Mononuclear cell (primary cell): Measurements from ENCODE around the gene NPAS2. TPM values are rescaled to one million over a fixed set of nuclear protein-coding genes. Genes with fewer than 3 reads are reported as not detected.

Experiments used
- H3K27me3 ChIP-seq: 2 replicates; pipeline ENCODE4 v1.6.0; 2011; ENCODE audit warnings: low read length, control low read depth; ENCODE audit not compliant: insufficient read depth
- H3K4me1 ChIP-seq: 2 replicates; pipeline ENCODE4 v1.5.1; 2011; ENCODE audit warnings: mild to moderate bottlenecking, low read length, control low read depth; ENCODE audit not compliant: insufficient read depth
- H3K4me3 ChIP-seq: 2 replicates; pipeline ENCODE4 v1.5.1; 2011; ENCODE audit warnings: mild to moderate bottlenecking, low read length, moderate library complexity
- H3K9me3 ChIP-seq: 2 replicates; pipeline ENCODE4 v1.5.1; 2011; ENCODE audit warnings: low read depth, mild to moderate bottlenecking, control low read depth, low read length
- total RNA-seq: library from RNA; depleted of rRNA; stranded (reverse); fragments of >200 nt; gene quantifications from one replicate; pipeline ENCODE4 v1.2.3, GENCODE V29; 2012

The NPAS2 gene
- total RNA-seq, 1 donor = 2.4 TPM

- Histone ChIP-seq H3K4me3 (no peak overlapping the region), H3K27me3 (no peaks in the 10 kb centered on the region), H3K9me3 (no peaks in the 10 kb centered on the region), H3K4me1 (no peaks in the 10 kb centered on the region)
Observed at GRCh38 chr2:100969998-100970397, 150.1 kb downstream of the NPAS2 start.

- Histone ChIP-seq H3K4me1 (no peaks in the 10 kb centered on the region), H3K9me3 (no peaks in the 10 kb centered on the region), H3K4me3 (no peak overlapping the region), H3K27me3 (no peaks in the 10 kb centered on the region)
Observed at GRCh38 chr2:100971221-100971620, 151.3 kb downstream of the NPAS2 start.

- H3K4me1 ChIP-seq = peaks cover 4% of the 10 kb centered on the region
Observed at GRCh38 chr2:100972452-100972851, 152.5 kb downstream of the NPAS2 start.

GRCh38 chr2:100974712-100975520, 155.0 kb downstream of the NPAS2 start:
- Histone ChIP-seq H3K4me1 (peaks cover 4% of the 10 kb centered on the region), H3K27me3 (no peaks in the 10 kb centered on the region), H3K4me3 (no peak overlapping the region), H3K9me3 (no peaks in the 10 kb centered on the region)

More at GRCh38 chr2:100972452-100972851, 152.5 kb downstream of the NPAS2 start:
- Histone ChIP-seq H3K4me3 (no peak overlapping the region), H3K9me3 (no peaks in the 10 kb centered on the region), H3K27me3 (no peaks in the 10 kb centered on the region)

- Histone ChIP-seq H3K9me3 (no peaks in the 10 kb centered on the region), H3K4me3 (no peak overlapping the region), H3K4me1 (peaks cover 4% of the 10 kb centered on the region), H3K27me3 (no peaks in the 10 kb centered on the region)
Observed at GRCh38 chr2:100975521-100975785, 155.5 kb downstream of the NPAS2 start.

- Histone ChIP-seq H3K4me3 (no peak overlapping the region), H3K9me3 (no peaks in the 10 kb centered on the region), H3K4me1 (peaks cover 4% of the 10 kb centered on the region), H3K27me3 (no peaks in the 10 kb centered on the region)
Observed at GRCh38 chr2:100976061-100976460, 156.1 kb downstream of the NPAS2 start.

- H3K27me3 ChIP-seq = no peaks in the 10 kb centered on the region
- H3K4me1 ChIP-seq = peaks cover 4% of the 10 kb centered on the region
- no peaks in the 10 kb centered on the region for H3K9me3 ChIP-seq
- no peak overlapping the region for H3K4me3 ChIP-seq
Observed at GRCh38 chr2:100976645-100977391, 156.9 kb downstream of the NPAS2 start.

GRCh38 chr2:100977511-100977910, 157.6 kb downstream of the NPAS2 start:
- Histone ChIP-seq H3K4me1 (peaks cover 4% of the 10 kb centered on the region), H3K4me3 (no peak overlapping the region), H3K27me3 (no peaks in the 10 kb centered on the region), H3K9me3 (no peaks in the 10 kb centered on the region)

GRCh38 chr2:100978582-100979191, 158.7 kb downstream of the NPAS2 start:
- Histone ChIP-seq H3K4me3 (no peak overlapping the region), H3K9me3 (no peaks in the 10 kb centered on the region), H3K4me1 (peaks cover 4% of the 10 kb centered on the region), H3K27me3 (no peaks in the 10 kb centered on the region)

- no peaks in the 10 kb centered on the region for H3K9me3 ChIP-seq
- H3K4me1 ChIP-seq = peaks cover 4% of the 10 kb centered on the region
- H3K4me3 ChIP-seq = no peak overlapping the region
- H3K27me3 ChIP-seq = no peaks in the 10 kb centered on the region
Observed at GRCh38 chr2:100980046-100980445, 160.1 kb downstream of the NPAS2 start.

GRCh38 chr2:100981011-100981410, 161.1 kb downstream of the NPAS2 start:
- Histone ChIP-seq H3K4me3 (no peak overlapping the region), H3K27me3 (no peaks in the 10 kb centered on the region), H3K4me1 (peaks cover 4% of the 10 kb centered on the region), H3K9me3 (no peaks in the 10 kb centered on the region)

GRCh38 chr2:100982431-100982861, 162.5 kb downstream of the NPAS2 start:
- Histone ChIP-seq H3K27me3 (no peaks in the 10 kb centered on the region), H3K9me3 (no peaks in the 10 kb centered on the region), H3K4me3 (no peak overlapping the region)

GRCh38 chr2:100983201-100983600, 163.3 kb downstream of the NPAS2 start:
- H3K4me1 ChIP-seq = no peaks in the 10 kb centered on the region
- H3K4me3 ChIP-seq = no peak overlapping the region
- no peaks in the 10 kb centered on the region for H3K27me3 ChIP-seq
- no peaks in the 10 kb centered on the region for H3K9me3 ChIP-seq

More at GRCh38 chr2:100982431-100982861, 162.5 kb downstream of the NPAS2 start:
- no peaks in the 10 kb centered on the region for H3K4me1 ChIP-seq

GRCh38 chr2:100983684-100984310, 163.9 kb downstream of the NPAS2 start:
- Histone ChIP-seq H3K27me3 (no peaks in the 10 kb centered on the region), H3K4me3 (no peak overlapping the region), H3K4me1 (no peaks in the 10 kb centered on the region), H3K9me3 (no peaks in the 10 kb centered on the region)

- no peaks in the 10 kb centered on the region for H3K4me1 ChIP-seq
- no peak overlapping the region for H3K4me3 ChIP-seq
- no peaks in the 10 kb centered on the region for H3K27me3 ChIP-seq
- no peaks in the 10 kb centered on the region for H3K9me3 ChIP-seq
Observed at GRCh38 chr2:100984892-100985307, 165.0 kb downstream of the NPAS2 start.
